HCT116 (cell line): ENCODE results near the gene IMPA2.

Experiments used
- CEBPB ChIP-seq: IDR thresholded peaks from 2 replicates; pipeline ENCODE4 v1.6.1; 2012; ENCODE audit warnings: low read depth
- EZH2 ChIP-seq: fragments of 200-600 bp; sonication (generic); IDR thresholded peaks from 2 replicates; pipeline ENCODE4 v1.6.1; 2017; ENCODE audit warnings: antibody characterized with exemption, mixed run types
- RAD21 ChIP-seq: IDR thresholded peaks from 2 replicates; pipeline ENCODE4 v1.6.1; 2012; ENCODE audit warnings: low read depth, mild to moderate bottlenecking
- YY1 ChIP-seq: IDR thresholded peaks from 2 replicates; pipeline ENCODE4 v1.6.1; 2011; ENCODE audit warnings: low read length, low read depth, moderate library complexity, mild to moderate bottlenecking; ENCODE audit not compliant: insufficient replicate concordance; ENCODE audit errors: extremely low read depth
- ZFX ChIP-seq: fragments of 450-650 bp; IDR thresholded peaks from 2 replicates; pipeline ENCODE4 v1.6.1; 2017
- TF ChIP-seq, protein P1 (sequence below), 3 experiments: fragments of 200-600 bp in 1 of 3; sonication (generic) in 1 of 3; IDR thresholded peaks in 2 of 3; conservative IDR thresholded peaks in 1 of 3; 2 replicates each; pipeline ENCODE4 v1.5.1; 2012 to 2017; ENCODE audit warnings: low read depth in 2 of 3, low read length in 2 of 3, antibody characterized with exemption in 1 of 3, borderline replicate concordance in 1 of 3, control low read depth in 1 of 3, mild to moderate bottlenecking in 1 of 3, mixed read lengths in 1 of 3, mixed run types in 1 of 3, moderate library complexity in 1 of 3; ENCODE audit not compliant: insufficient read depth in 1 of 3

DNA sequence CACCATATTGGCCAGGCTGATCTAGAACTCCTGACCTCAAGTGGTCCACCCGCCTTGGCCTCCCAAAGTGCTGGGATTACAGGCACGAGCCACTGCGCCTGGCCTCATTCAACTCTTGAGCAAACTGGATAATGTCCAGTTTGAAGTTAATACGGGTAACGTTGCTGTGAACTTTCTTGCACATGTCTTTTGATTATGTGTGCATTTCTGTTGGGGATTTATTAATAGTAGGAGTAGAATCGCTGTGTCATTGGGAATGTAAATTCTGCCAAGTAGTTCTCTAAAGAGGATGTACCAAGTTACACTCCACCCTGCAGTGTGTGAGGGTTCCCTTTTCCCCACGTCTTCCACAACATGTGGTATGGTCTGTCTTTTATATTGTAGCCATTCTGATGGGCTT is 6.2 kb downstream of the IMPA2 start:
- no peak for TF ChIP-seq RAD21
- no peak for TF ChIP-seq ZFX
- TF ChIP-seq EZH2: no peak
- TF ChIP-seq, protein P1, sequence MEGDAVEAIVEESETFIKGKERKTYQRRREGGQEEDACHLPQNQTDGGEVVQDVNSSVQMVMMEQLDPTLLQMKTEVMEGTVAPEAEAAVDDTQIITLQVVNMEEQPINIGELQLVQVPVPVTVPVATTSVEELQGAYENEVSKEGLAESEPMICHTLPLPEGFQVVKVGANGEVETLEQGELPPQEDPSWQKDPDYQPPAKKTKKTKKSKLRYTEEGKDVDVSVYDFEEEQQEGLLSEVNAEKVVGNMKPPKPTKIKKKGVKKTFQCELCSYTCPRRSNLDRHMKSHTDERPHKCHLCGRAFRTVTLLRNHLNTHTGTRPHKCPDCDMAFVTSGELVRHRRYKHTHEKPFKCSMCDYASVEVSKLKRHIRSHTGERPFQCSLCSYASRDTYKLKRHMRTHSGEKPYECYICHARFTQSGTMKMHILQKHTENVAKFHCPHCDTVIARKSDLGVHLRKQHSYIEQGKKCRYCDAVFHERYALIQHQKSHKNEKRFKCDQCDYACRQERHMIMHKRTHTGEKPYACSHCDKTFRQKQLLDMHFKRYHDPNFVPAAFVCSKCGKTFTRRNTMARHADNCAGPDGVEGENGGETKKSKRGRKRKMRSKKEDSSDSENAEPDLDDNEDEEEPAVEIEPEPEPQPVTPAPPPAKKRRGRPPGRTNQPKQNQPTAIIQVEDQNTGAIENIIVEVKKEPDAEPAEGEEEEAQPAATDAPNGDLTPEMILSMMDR (IDR thresholded peaks at IDR 0.05 in 2 of 3, conservative IDR thresholded peaks at IDR 0.05 in 1 of 3; ENCODE audit: borderline replicate concordance in 1 of 3, insufficient read depth in 1 of 3, low read depth in 2 of 3, low read length in 2 of 3): no peak
- TF ChIP-seq CEBPB: no peak
- TF ChIP-seq YY1: no peak
